MM.1S (cell line): Measurements from ENCODE around the gene FOXO6.

Experiments used
- DNase-seq: peaks from one replicate; pipeline ENCODE4 v3.0.0-alpha.2; 2015
- H2AFZ ChIP-seq: fragments of 300-600 bp; sonication (generic); 2 replicates; pipeline ENCODE4 v1.6.0; 2016; ENCODE audit warnings: antibody characterized with exemption, low read length
- H3F3A ChIP-seq: fragments of 300-600 bp; sonication (generic); 2 replicates; pipeline ENCODE4 v1.6.1; 2016; ENCODE audit warnings: mild to moderate bottlenecking, antibody characterized with exemption, low read length, moderate library complexity, mixed read lengths; ENCODE audit not compliant: insufficient read depth
- H3K27ac ChIP-seq: fragments of 300-600 bp; sonication (generic); 2 replicates; pipeline ENCODE4 v1.5.1; 2016; ENCODE audit warnings: mild to moderate bottlenecking, low read length
- H3K27me3 ChIP-seq: fragments of 300-600 bp; sonication (generic); replicated peaks from 2 replicates; pipeline ENCODE4 v1.6.0; 2016; ENCODE audit warnings: low read length; ENCODE audit not compliant: insufficient read depth
- H3K36me3 ChIP-seq: fragments of 300-600 bp; sonication (generic); replicated peaks from 2 replicates; pipeline ENCODE4 v1.6.1; 2016; ENCODE audit warnings: mild to moderate bottlenecking, low read length, mixed read lengths; ENCODE audit not compliant: insufficient read depth
- H3K4me1 ChIP-seq: fragments of 300-600 bp; sonication (generic); 2 replicates; pipeline ENCODE4 v1.6.1; 2016; ENCODE audit warnings: low read length, mixed read lengths
- H3K4me2 ChIP-seq: fragments of 300-600 bp; sonication (generic); 2 replicates; pipeline ENCODE4 v1.6.0; 2016; ENCODE audit warnings: low read depth, low read length
- H3K4me3 ChIP-seq: fragments of 300-600 bp; sonication (generic); 2 replicates; pipeline ENCODE4 v1.5.1; 2016; ENCODE audit warnings: low read length, mixed read lengths
- H3K79me2 ChIP-seq: fragments of 300-600 bp; sonication (generic); 2 replicates; pipeline ENCODE4 v1.6.1; 2016; ENCODE audit warnings: mixed run types, low read length, mixed read lengths
- H3K9ac ChIP-seq: fragments of 300-600 bp; sonication (generic); 2 replicates; pipeline ENCODE4 v1.6.1; 2016; ENCODE audit warnings: low read length, mixed read lengths
- H3K9me2 ChIP-seq: fragments of 300-600 bp; sonication (generic); replicated peaks from 2 replicates; pipeline ENCODE4 v1.6.1; 2016; ENCODE audit warnings: mild to moderate bottlenecking, low read length, mixed read lengths; ENCODE audit not compliant: insufficient read depth
- H3K9me3 ChIP-seq: fragments of 300-600 bp; sonication (generic); replicated peaks from 2 replicates; pipeline ENCODE4 v1.6.1; 2016; ENCODE audit warnings: mild to moderate bottlenecking, low read length, mixed read lengths; ENCODE audit not compliant: insufficient read depth
- H4K20me1 ChIP-seq: fragments of 300-600 bp; sonication (generic); 2 replicates; pipeline ENCODE4 v1.6.1; 2016; ENCODE audit warnings: mild to moderate bottlenecking, low read length, moderate library complexity, mixed read lengths; ENCODE audit not compliant: insufficient read depth
- EZH2 ChIP-seq: fragments of 300-600 bp; sonication (generic); optimal IDR thresholded peaks from 2 replicates; pipeline ENCODE3; 2017; ENCODE audit warnings: low read depth, mild to moderate bottlenecking, antibody characterized with exemption, low read length, mixed read lengths
- EZH2phosphoT487 ChIP-seq: fragments of 300-600 bp; sonication (generic); IDR thresholded peaks from 2 replicates; pipeline ENCODE4 v1.6.1; 2018; ENCODE audit warnings: antibody characterized with exemption, low read length
- TF ChIP-seq, protein P1 (sequence below): fragments of 300-600 bp; sonication (generic); IDR thresholded peaks from 2 replicates; pipeline ENCODE4 v1.5.1; 2016; ENCODE audit warnings: antibody characterized with exemption, low read length, mixed read lengths

FOXO6 gene

DNA sequence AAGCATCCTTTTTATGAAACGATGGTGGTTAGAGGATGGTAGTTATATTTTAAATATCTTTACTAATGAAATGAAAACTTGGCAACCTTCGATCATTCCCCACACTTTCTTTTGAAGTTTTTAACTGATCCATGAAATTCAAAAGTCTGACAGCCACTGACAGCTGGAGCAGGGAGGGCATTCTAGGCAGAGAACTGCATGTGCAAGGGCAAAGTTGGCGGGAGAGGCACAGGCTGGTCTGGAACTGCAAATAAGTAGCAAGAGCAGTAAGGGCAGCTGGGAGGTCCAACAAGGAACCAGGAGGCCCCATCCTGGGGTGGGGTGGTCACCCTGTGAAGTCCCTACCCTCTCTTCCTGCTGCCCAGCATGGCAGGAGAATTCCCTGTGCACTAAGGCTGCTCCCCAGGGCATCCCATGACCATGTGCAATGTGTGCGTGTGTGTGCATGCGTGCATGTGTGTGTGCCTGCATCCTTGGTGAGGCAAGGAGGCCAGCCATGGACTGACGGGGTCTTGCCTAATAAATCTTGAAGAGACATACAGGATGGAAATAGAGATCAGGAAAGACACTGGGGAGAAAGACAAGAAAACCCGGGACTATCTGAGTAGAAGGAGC, 33.1 kb upstream of the FOXO6 start:
- no peak for TF ChIP-seq EZH2phosphoT487
- TF ChIP-seq, protein P1, sequence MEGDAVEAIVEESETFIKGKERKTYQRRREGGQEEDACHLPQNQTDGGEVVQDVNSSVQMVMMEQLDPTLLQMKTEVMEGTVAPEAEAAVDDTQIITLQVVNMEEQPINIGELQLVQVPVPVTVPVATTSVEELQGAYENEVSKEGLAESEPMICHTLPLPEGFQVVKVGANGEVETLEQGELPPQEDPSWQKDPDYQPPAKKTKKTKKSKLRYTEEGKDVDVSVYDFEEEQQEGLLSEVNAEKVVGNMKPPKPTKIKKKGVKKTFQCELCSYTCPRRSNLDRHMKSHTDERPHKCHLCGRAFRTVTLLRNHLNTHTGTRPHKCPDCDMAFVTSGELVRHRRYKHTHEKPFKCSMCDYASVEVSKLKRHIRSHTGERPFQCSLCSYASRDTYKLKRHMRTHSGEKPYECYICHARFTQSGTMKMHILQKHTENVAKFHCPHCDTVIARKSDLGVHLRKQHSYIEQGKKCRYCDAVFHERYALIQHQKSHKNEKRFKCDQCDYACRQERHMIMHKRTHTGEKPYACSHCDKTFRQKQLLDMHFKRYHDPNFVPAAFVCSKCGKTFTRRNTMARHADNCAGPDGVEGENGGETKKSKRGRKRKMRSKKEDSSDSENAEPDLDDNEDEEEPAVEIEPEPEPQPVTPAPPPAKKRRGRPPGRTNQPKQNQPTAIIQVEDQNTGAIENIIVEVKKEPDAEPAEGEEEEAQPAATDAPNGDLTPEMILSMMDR: no peak
- TF ChIP-seq EZH2: no peak
- no peaks in the 10 kb centered on the region for H3K79me2 ChIP-seq
- no peaks in the 10 kb centered on the region for H3K9me3 ChIP-seq
- H2AFZ ChIP-seq: no peak overlapping the region
- H3K4me1 ChIP-seq: no peaks in the 10 kb centered on the region
- H3K36me3 ChIP-seq: no peaks in the 10 kb centered on the region
- no peak for DNase-seq
- no peaks in the 10 kb centered on the region for H3K9me2 ChIP-seq
- H3K4me3 ChIP-seq: no peak overlapping the region
- H3K27ac ChIP-seq: no peak overlapping the region
- no peaks in the 10 kb centered on the region for H4K20me1 ChIP-seq
- H3K9ac ChIP-seq: no peak overlapping the region
- H3F3A ChIP-seq: no peaks in the 10 kb centered on the region
- no peak overlapping the region for H3K4me2 ChIP-seq
- H3K27me3 ChIP-seq: no peaks in the 10 kb centered on the region

DNA sequence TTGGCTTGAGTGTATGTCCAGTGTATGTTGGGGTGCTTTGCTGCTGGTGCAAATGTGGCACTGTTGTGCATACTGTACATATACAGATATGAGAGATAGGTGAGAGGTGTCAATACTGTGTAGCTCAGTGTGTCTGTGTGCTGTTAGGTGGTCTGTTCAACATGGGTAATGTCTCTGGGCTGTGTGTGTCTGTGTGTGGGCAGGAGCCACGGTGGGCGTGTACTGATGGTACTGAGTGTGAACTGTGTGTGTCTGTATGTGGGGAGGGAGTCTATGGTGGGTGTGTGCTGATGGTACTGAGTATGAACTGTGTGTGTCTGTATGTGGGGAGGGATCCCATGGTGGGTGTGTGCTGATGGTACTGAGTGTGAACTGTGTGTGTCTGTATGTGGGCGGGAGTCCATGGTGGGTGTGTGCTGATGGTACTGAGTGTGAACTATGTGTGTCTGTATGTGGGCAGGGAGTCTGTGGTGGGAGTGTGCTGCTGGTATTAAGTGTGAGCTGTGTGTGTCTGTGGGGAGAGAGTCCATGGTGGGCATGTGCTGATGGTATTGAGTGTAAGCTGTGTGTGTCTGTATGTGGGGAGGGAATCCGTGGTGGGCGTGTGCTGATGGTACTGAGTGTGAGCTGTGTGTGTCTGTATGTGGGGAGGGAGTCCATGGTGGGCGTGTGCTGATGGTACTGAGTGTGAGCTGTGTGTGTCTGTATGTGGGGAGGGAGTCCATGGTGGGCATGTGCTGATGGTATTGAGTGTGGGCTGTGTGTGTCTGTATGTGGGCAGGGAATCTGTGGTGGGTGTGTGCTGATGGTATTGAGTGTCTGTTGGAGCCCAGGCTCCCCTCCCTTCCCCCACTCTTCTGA, 32.2 kb upstream of the FOXO6 start:
- no peak overlapping the region for H3K27ac ChIP-seq
- H3K9ac ChIP-seq: no peak overlapping the region
- no peaks in the 10 kb centered on the region for H3K9me3 ChIP-seq
- TF ChIP-seq, protein P1: no peak
- TF ChIP-seq EZH2phosphoT487 (no peak), EZH2 (no peak)
- no peaks in the 10 kb centered on the region for H3K9me2 ChIP-seq
- no peak overlapping the region for H3K4me3 ChIP-seq
- no peak for DNase-seq
- no peaks in the 10 kb centered on the region for H3F3A ChIP-seq
- H3K4me2 ChIP-seq: no peak overlapping the region
- H3K27me3 ChIP-seq: no peaks in the 10 kb centered on the region
- H2AFZ ChIP-seq: no peak overlapping the region
- H3K4me1 ChIP-seq: no peaks in the 10 kb centered on the region
- no peaks in the 10 kb centered on the region for H4K20me1 ChIP-seq
- H3K36me3 ChIP-seq: no peaks in the 10 kb centered on the region
- no peaks in the 10 kb centered on the region for H3K79me2 ChIP-seq

DNA sequence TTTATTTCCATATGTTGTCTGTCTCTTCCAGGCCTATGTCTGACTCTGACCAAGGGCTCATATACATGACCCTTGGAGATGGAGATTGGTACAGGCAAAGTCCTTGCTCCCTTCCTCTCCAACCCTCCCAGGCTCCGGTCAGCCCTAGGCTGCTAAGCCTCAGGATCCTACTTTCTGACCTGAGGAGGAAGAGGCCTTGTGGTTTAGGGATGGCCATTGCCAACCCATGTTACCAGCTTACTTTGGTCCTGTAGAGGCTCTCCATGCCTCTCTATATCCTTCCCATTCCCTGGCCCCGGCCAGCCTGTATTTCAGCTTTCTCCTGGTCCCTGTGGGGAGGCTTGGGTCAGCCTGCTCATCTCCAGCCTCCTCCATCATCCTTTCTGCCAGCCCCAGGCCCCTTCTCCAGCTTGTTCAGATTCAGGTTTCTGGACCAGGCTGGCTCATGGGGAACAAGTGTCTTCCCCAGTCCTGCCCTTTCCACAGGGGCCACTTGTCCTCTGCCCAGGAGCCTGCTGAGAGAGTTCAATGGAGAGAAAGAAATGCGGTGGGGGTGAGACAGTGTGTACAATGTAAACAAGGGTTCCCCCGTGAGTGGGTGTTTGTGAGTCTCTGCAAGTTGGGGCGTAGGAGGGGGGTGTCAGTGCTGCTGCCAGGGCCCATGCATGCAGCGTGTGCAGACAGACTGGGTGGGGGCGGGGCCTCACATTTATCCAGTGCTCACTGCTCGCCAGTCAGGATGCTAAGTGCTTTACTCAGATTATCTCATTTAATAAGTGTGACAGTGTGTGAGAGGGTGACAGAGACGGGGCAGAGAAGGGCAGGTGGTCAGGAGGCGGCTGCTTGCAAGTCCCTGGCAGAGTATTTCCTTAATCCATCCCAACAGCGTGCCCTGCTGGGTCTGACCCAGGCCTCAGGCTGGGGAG, 31.3 kb upstream of the FOXO6 start:
- no peaks in the 10 kb centered on the region for H3K27me3 ChIP-seq
- no peak overlapping the region for H3K27ac ChIP-seq
- no peak overlapping the region for H2AFZ ChIP-seq
- H3K79me2 ChIP-seq: no peaks in the 10 kb centered on the region
- TF ChIP-seq, protein P1: no peak
- TF ChIP-seq EZH2 (no peak), EZH2phosphoT487 (no peak)
- H3F3A ChIP-seq: no peaks in the 10 kb centered on the region
- no peak overlapping the region for H3K4me2 ChIP-seq
- no peak overlapping the region for H3K9ac ChIP-seq
- no peaks in the 10 kb centered on the region for H3K36me3 ChIP-seq
- DNase-seq: no peak
- no peaks in the 10 kb centered on the region for H4K20me1 ChIP-seq
- no peaks in the 10 kb centered on the region for H3K9me2 ChIP-seq
- no peaks in the 10 kb centered on the region for H3K9me3 ChIP-seq
- H3K4me1 ChIP-seq: no peaks in the 10 kb centered on the region
- H3K4me3 ChIP-seq: no peak overlapping the region
